Islet of Langerhans (tissue), 1 donor: Measurements from ENCODE around the gene RARA.
"Not testable (repeated sequence)": the region's sequence is repeated elsewhere in the genome, so short reads cannot be mapped to it uniquely, and the experiment has no call there.

Experiments used
- FAIRE-seq: peaks from one replicate; lab custom pipeline; 2011; peaks lifted over from hg19 to GRCh38; lab: Jason Lieb, UNC

Gene RARA

GRCh38 chr17:40376541-40376940, 67.6 kb downstream of the RARA start:
- not testable (repeated sequence) for FAIRE-seq

- no peak for FAIRE-seq
These were observed 68.9 kb downstream of the RARA start for GRCh38 chr17:40377832-40378231.

GRCh38 chr17:40378966-40379365, 70.0 kb downstream of the RARA start:
- FAIRE-seq, result no peak

DNA sequence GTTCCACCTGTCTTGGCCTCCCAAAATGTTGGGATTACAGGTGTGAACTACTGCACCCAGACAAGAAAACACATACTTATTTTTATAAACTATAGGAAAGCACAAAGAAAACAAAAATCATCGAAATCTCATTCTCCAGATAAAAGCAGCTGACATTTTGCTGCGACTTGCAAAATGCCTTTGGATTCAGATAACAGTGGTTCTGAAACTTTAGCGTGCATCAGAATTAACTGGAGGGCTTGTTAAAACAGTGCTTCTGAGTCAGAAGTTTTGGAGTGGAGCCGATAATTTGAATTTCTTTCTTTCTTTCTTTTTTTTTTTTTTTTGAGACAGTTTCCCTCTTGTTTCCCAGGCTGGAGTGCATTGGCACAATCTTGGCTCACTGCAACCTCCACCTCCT, 73.3 kb downstream of the RARA start:
- FAIRE-seq, result no peak

- FAIRE-seq, result not testable (repeated sequence)
These were observed 77.6 kb downstream of the RARA start for GRCh38 chr17:40386555-40386954.

DNA sequence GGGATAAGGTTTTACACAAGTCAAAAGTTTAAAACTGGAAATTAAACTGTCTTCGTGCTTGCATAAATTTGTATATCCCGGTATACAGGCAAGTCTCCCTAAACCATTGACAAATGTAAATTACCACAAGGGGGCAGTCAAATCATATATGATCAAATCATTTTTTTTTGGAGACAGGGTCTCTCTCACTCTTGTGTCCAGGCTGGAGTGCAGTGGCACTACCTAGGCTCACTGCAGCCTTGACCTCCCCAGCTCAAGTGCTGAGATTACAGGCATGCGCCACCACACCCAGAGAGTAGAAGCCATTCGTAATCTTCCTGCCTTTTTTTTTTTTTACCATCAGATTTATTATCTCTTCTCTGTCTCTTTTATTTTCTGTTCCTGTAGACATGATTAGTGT, 90.2 kb downstream of the RARA start:
- no peak for FAIRE-seq

- FAIRE-seq, result no peak
These were observed 93.7 kb downstream of the RARA start for GRCh38 chr17:40402668-40403067.

DNA sequence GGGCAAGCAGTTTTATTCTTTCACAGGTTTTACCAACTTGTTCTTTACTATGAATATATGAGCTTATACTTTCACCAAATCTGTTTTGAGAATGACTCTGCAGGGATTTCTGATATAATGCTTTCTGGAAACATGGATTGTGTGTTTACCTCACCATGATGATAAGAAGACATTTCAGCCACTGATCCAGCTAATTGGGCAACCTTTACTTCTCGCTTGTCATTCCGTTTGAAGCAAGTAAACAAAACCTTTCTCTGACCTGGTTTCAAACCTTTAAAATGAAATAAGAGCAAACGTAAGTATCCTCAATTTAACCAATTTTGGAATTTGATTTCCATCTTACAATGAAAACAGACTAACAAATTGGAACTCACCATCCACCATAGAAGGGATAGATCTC, 95.0 kb downstream of the RARA start:
- FAIRE-seq, result no peak
